Osteoblast (primary cell): ENCODE results near the gene NME3. TPM values are rescaled to one million over a fixed set of nuclear protein-coding genes. Genes with fewer than 3 reads are reported as not detected.
"Not testable (repeated sequence)": the region's sequence is repeated elsewhere in the genome, so short reads cannot be mapped to it uniquely, and the experiment has no call there.

Experiments
- DNase-seq: peaks from one replicate; pipeline ENCODE4 v3.0.0; 2011; ENCODE audit warnings: low spot score, mixed read lengths; ENCODE audit not compliant: insufficient read length; ENCODE audit errors: missing footprints
- H2AFZ ChIP-seq: 2 replicates; pipeline ENCODE4 v1.6.0; 2011; ENCODE audit warnings: mild to moderate bottlenecking, low read length
- H3K27ac ChIP-seq: 2 replicates; pipeline ENCODE4 v1.5.1; 2011; ENCODE audit warnings: mild to moderate bottlenecking, low read depth, low read length, moderate library complexity
- H3K27me3 ChIP-seq: 2 replicates; pipeline ENCODE4 v1.6.0; 2012; ENCODE audit warnings: mild to moderate bottlenecking, control low read depth, inconsistent platforms, low read length, moderate library complexity; ENCODE audit not compliant: insufficient read depth
- H3K36me3 ChIP-seq: 2 replicates; pipeline ENCODE4 v1.5.1; 2011; ENCODE audit warnings: mild to moderate bottlenecking, low read length, control low read depth, moderate library complexity; ENCODE audit not compliant: insufficient read depth
- H3K4me1 ChIP-seq: 2 replicates; pipeline ENCODE4 v1.5.1; 2011; ENCODE audit warnings: mild to moderate bottlenecking, low read length, control low read depth, moderate library complexity; ENCODE audit not compliant: insufficient read depth
- H3K4me2 ChIP-seq: 2 replicates; pipeline ENCODE4 v1.6.0; 2011; ENCODE audit warnings: mild to moderate bottlenecking, low read length; ENCODE audit not compliant: insufficient read depth
- H3K4me3 ChIP-seq: fragments of 200-600 bp; sonication (generic); 3 replicates; pipeline ENCODE4 v1.5.1; 2012; ENCODE audit warnings: mild to moderate bottlenecking, low read length, inconsistent platforms; ENCODE audit not compliant: insufficient read depth
- H3K79me2 ChIP-seq: 2 replicates; pipeline ENCODE4 v1.6.0; 2012; ENCODE audit warnings: mild to moderate bottlenecking, low read length, control low read depth, inconsistent platforms; ENCODE audit not compliant: insufficient read depth
- H3K9me3 ChIP-seq: 2 replicates; pipeline ENCODE4 v1.5.1; 2011; ENCODE audit warnings: low read depth, low read length, control low read depth
- H4K20me1 ChIP-seq: 2 replicates; pipeline ENCODE4 v1.6.0; 2012; ENCODE audit warnings: mild to moderate bottlenecking, low read length, control low read depth; ENCODE audit not compliant: insufficient read depth
- CTCF ChIP-seq: IDR thresholded peaks from 2 replicates; pipeline ENCODE4 v1.5.1; 2011; ENCODE audit warnings: mild to moderate bottlenecking, low read depth, low read length, moderate library complexity; ENCODE audit errors: extremely low read depth
- total RNA-seq: library from RNA; depleted of rRNA; stranded (reverse); fragments of >200 nt; gene quantifications from 2 replicates; pipeline ENCODE4 v1.2.3, GENCODE V29; 2012

NME3 gene
- total RNA-seq, 1 donor: 55.4 TPM

GRCh38 chr16:1800701-1801100 lies 29.4 kb upstream of the NME3 start:
- DNase-seq: no peak
- Histone ChIP-seq H3K36me3 (no peaks in the 10 kb centered on the region), H3K79me2 (no peaks in the 10 kb centered on the region), H3K27me3 (no peaks in the 10 kb centered on the region), H3K9me3 (no peaks in the 10 kb centered on the region), H4K20me1 (no peaks in the 10 kb centered on the region), H3K4me3 (no peak overlapping the region), H3K4me2 (no peak overlapping the region), H3K27ac (no peak overlapping the region), H2AFZ (no peak overlapping the region), H3K4me1 (no peaks in the 10 kb centered on the region)
- no peak for TF ChIP-seq CTCF

- not testable (repeated sequence) for H3K4me1 ChIP-seq, H3K9me3 ChIP-seq, H3K4me2 ChIP-seq, H3K4me3 ChIP-seq, DNase-seq, H3K79me2 ChIP-seq, H3K27me3 ChIP-seq, H2AFZ ChIP-seq, H3K36me3 ChIP-seq, H4K20me1 ChIP-seq, H3K27ac ChIP-seq
Measured at GRCh38 chr16:1799263-1799662, 27.9 kb upstream of the NME3 start.

- H4K20me1 ChIP-seq: no peaks in the 10 kb centered on the region
- no peak for TF ChIP-seq CTCF
Measured at GRCh38 chr16:1794908-1795666, 23.7 kb upstream of the NME3 start.

GRCh38 chr16:1794221-1794871 lies 23.0 kb upstream of the NME3 start:
- TF ChIP-seq CTCF: no peak
- no peaks in the 10 kb centered on the region for H4K20me1 ChIP-seq
- no peaks in the 10 kb centered on the region for H3K4me1 ChIP-seq
- H3K36me3 ChIP-seq: no peaks in the 10 kb centered on the region
- no peaks in the 10 kb centered on the region for H3K9me3 ChIP-seq
- no peaks in the 10 kb centered on the region for H3K27me3 ChIP-seq
- no peak overlapping the region for H3K27ac ChIP-seq
- H3K4me3 ChIP-seq: no peak overlapping the region
- no peaks in the 10 kb centered on the region for H3K79me2 ChIP-seq
- DNase-seq: peak; percentile 92
- no peak overlapping the region for H2AFZ ChIP-seq
- H3K4me2 ChIP-seq: no peak overlapping the region

More at GRCh38 chr16:1794908-1795666, 23.7 kb upstream of the NME3 start:
- Histone ChIP-seq H3K27me3 (no peaks in the 10 kb centered on the region), H3K4me1 (no peaks in the 10 kb centered on the region), H3K9me3 (no peaks in the 10 kb centered on the region), H3K36me3 (no peaks in the 10 kb centered on the region), H3K27ac (no peak overlapping the region), H3K4me3 (no peak overlapping the region), H3K4me2 (no peak overlapping the region), H3K79me2 (no peaks in the 10 kb centered on the region), H2AFZ (no peak overlapping the region)
- DNase-seq: peak; percentile 81
